ENCODE results near the gene ABHD17A.

Gene ABHD17A

GRCh38 chr19:1885398-1886119 lies at the start of gene ABHD17A:
TSS of gene ABHD17A (minus strand) at chr19:1885496. CDS start at chr19:1881566, 3,930 bp downstream.
- DNase-seq: peak; percentile 69

DNA sequence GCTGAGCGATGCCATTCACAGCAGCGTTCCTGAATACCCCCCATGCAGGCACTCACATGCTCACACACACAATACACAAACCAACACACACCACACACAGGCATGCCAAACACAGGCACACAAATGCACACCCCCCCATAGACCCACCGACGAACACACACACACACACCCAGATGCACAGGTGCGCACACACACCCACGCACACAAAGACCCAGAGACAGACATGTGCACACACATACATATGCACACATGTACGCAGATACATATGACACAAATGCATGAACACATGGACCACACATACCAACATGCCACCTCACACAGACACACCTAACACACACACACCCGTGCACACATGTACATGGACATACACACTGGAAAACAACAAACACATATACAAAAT lies 48.6 kb upstream of the ABHD17A start:
- no peak for DNase-seq

DNA sequence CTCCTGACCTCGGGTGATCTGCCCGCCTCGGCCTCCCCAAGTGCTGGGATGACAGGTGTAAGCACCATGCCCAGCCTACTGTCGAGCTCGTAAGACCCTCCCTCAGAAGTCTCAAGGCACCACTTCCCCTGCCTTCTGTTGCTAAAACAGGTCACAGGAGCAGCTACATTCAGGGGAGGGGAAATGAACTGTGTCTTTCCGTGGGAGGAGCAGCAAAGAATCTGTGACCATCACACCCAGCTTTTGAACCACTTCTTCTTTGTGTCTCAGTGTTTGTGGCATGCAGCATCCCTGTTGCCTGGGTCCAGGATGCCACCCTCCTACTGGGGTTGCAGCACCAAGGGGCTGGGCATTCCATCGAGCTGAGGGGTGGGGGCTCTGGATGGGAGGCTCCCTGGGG lies 47.9 kb upstream of the ABHD17A start:
- DNase-seq: no peak

DNA sequence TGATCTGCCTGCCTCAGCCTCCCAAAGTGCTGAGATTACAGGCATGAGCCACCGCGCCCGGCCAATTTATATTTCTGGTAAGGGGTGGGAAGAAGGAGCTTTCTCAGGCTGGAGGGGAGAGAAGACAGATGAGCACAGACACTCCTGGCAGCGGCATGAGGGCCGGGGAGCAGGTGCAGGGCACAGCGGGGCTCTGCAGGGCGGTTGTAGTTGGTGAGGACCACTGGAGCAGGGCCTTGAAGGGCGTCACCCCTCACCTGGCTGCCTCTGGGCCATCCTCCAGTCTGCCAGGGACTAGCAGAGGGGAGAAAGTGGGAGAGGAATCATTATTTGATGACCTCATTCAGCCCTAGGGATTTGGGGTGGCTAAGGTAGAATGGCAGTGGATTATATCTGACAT lies 47.1 kb upstream of the ABHD17A start:
- DNase-seq: no peak

- DNase-seq: no peak
These were observed 46.1 kb upstream of the ABHD17A start for GRCh38 chr19:1931445-1931844.

DNA sequence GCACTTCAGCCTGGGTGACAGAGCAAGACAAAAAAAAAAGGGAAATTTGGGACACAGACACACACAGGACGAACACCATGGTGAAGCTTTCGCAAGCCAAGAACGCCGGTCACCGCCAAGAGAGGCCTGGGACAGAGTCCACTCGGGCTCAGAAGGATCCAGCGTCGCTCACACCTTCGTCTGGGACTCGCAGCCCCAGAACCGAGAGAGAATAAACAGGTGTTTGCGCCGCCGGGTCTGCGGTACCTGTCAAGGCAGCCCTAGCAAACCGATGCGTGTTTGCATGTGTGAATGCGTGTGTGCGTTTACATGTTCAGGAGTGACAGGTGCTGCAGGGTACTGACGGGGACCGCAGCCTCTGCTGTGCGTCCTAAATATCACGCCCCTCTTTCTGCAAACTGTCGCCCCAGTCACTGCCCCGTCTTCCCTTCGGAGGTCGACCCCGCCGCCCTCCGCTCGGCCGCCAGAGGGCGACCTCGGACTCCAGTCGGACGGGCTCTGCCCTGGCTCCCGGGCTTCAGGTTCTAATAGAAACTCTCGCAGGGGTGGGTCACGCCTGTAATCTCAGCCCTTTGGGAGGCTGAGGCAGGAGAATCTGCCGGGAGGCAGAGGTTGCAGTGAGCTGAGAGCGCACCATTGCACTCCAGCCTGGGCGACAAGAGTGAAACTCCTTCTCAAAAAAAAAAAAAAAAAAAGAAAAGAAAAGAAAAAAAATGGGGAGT lies 43.9 kb upstream of the ABHD17A start:
- DNase-seq: no peak

DNA sequence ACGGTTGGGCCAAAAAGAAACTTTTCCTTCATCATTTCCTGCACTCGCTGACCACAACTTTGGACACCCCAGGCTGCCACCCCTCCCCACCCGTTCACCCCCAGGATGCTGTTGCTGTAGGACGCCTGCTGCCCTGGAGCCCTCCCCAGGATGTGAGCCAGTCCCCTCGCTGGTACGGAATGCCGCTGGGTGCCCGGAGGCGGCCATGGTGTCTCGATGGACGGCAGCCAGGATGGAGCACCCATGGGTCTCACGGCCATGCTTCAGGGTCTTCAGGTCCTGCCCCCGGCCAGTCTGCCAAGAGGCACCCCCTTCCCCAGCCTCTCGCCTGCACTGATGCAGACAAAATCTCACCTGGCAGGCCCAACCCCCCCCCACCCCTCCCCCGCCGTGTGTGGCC lies 40.2 kb upstream of the ABHD17A start:
- DNase-seq: no peak

GRCh38 chr19:1924320-1924961 lies 39.1 kb upstream of the ABHD17A start:
- no peak for DNase-seq

DNA sequence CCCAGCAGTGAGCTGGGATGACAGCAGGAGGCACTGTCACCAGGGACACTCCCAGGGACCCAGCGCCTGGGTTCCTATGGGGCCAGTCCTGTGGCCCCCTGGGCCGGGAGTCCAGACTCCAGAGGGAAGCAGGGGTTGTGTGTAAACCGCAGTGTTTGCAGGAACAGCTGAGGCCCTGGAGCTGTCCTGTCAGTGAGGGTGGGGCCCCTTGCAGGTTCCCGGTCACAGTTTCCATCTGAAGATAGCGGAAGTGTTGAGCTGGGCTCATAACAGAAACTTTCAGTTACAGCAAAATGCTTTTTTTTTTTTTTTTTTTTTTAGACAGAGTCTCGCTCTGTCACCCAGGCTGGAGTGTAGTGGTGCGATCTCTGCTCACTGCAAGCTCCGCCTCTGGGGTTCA lies 38.0 kb upstream of the ABHD17A start:
- no peak for DNase-seq

DNA sequence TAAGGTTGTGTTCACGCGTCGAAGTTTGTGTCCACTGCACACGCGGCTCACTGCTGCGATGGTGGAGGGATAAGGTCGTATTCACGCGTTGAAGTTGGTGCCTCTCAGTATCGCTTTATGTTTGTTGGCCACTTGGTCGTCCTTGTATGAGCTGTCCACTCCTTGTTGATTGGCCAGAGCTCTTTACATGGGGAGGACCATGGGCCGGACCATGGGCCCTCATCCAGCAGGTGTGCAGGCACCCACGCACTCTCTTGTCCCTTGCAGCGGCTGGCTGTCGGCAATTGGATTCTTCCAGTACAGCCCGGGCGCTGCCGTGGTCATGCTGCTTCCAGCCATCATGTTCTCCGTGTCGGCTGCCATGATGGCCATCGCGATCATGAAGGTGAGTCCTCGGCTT lies 37.5 kb upstream of the ABHD17A start:
- DNase-seq: no peak

GRCh38 chr19:1921825-1922224 lies 36.5 kb upstream of the ABHD17A start:
- DNase-seq: no peak

- DNase-seq: no peak
These were observed 36.0 kb upstream of the ABHD17A start for GRCh38 chr19:1921326-1921725.

DNA sequence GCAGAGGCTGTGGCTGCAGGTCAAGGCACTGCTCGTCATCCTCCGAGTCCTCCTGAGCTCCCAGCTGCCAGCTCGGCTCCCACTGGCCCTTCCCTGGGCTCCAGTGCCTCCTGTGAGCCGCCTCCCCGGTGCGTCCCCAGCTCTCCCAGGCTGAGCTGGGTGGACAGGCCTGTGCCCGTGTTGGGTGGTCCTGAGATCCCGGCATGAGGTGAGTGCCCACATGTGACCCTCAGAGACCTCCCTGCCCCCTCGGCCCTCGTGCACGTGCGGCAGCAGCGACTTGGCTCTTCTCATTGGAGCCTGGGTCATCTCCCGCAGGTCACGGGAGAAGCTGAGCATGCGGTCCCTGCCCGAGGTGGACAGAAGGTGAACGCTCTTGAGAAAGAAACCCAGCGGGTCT lies 35.3 kb upstream of the ABHD17A start:
- no peak for DNase-seq

DNA sequence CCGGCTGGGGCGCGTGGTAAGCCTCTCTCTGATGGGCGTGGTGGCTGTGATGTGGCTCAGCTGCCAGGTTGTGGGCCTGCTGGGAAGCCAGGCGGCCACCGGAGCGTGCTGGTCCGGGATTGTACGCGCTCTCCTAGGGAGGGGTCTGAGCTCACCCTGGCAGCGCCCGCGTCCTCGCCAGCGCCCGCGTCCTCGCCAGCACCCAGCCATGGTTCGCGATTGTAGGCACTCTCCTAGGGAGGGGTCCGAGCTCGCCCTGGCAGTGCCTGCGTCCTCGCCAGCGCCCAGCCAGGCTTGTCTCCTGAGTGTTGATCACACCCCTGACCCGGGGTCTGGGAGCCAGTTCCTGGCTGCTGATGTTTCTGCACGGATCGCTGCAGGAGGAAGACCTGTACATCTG lies 33.7 kb upstream of the ABHD17A start:
- DNase-seq: no peak

- no peak for DNase-seq
These were observed 32.6 kb upstream of the ABHD17A start for GRCh38 chr19:1917926-1918325.

- no peak for DNase-seq
These were observed 31.9 kb upstream of the ABHD17A start for GRCh38 chr19:1917146-1917545.

DNA sequence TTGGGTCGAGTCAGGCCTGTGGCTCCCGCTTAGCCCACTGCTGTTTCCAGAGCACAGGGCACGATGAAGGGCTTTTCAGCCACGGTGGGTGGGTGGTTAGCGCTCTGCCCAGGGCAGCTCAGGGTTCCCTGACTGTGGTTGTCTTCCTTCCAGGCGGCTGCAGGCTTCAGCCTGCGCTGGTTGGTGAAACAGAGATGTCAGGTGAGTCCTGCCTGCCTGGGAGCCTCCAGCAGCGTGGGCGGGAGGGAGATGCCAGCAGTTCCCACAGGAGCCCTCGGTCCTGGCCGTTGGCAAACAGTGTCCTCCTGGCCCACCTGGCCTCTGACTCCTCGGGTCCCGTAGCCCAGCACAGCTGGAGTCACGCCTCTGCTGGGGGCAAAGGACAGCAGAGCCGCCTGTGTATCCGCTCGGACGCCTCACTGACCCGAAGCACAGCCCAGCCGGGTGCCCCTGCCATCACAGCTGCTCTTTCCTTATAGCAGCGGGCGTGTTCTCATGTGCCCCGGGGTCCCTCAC lies 29.6 kb upstream of the ABHD17A start:
- no peak for DNase-seq

GRCh38 chr19:1913781-1914577 lies 28.7 kb upstream of the ABHD17A start:
- no peak for DNase-seq

- no peak for DNase-seq
These were observed 27.6 kb upstream of the ABHD17A start for GRCh38 chr19:1912760-1913505.

DNA sequence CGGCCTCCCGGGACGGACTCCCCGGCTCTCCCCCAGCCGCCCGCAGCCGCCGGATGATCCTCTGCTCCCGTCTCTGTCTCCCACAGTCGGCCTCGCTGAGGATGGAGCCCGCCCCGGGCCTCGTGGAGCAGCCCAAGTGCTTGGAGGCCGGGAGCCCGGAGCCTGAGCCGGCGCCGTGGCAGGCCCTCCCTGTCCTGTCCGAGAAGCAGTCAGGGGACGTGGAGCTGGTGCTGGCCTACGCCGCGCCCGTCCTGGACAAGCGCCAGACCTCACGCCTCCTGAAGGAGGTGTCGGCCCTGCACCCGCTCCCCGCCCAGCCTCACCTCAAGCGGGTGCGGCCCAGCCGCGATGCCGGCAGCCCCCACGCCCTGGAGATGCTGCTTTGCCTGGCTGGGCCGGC lies 26.7 kb upstream of the ABHD17A start:
- no peak for DNase-seq

GRCh38 chr19:1911098-1911497 lies 25.8 kb upstream of the ABHD17A start:
- no peak for DNase-seq

- no peak for DNase-seq
These were observed 24.9 kb upstream of the ABHD17A start for GRCh38 chr19:1910177-1910576.

DNA sequence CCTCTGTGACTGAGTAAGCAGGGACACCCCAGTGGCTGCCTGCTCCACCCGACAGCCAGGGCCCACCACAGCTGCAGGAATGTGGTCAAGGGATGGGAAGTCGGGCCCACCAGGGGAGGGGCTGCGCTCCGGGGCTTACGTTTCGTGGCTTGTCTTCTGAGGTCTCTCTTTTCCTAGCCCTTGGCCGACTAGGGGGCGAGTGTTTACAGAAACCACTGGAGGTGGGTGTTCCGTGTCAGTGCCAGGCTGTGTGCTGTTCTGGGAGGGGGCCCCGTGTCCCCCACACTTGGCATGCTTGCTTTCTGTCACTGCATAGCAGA lies 24.4 kb upstream of the ABHD17A start:
- no peak for DNase-seq
